Gastroesophageal sphincter (tissue), 4 donors: ENCODE data around the gene ITPKB. TPM values are rescaled to one million over a fixed set of nuclear protein-coding genes. Genes with fewer than 3 reads are reported as not detected.

ENCODE experiments used
- ATAC-seq: fragments of 150-250 bp; one replicate; pipeline ENCODE4 v1.9.1; 2016; ENCODE audit warnings: mild to moderate bottlenecking, moderate library complexity
- H3K27ac ChIP-seq, 4 donors: fragments of 200-600 bp; sonication (generic) in 3 of 4; 1 replicate in 3 of 4; 2 replicates in 1 of 4; pipeline ENCODE4 v1.5.1; 2016 to 2019
- H3K27me3 ChIP-seq: fragments of 200-600 bp; sonication (generic); one replicate; pipeline ENCODE4 v1.5.1; 2019
- H3K36me3 ChIP-seq, 2 donors: fragments of 200-600 bp; sonication (generic); one replicate each; pipeline ENCODE4 v1.5.1; 2019; ENCODE audit warnings: control low read depth in 1 of 2
- H3K4me1 ChIP-seq, 3 donors: fragments of 200-600 bp; sonication (generic); 1 replicate in 2 of 3; 2 replicates in 1 of 3; pipeline ENCODE4 v1.5.1; 2016 to 2019; ENCODE audit warnings: control low read depth in 2 of 3
- H3K4me3 ChIP-seq, 2 donors: fragments of 200-600 bp; sonication (generic); one replicate each; pipeline ENCODE4 v1.5.1; 2019; ENCODE audit warnings: mild to moderate bottlenecking in 1 of 2, moderate library complexity in 1 of 2
- H3K9me3 ChIP-seq, 3 donors: fragments of 200-600 bp; sonication (generic); one replicate each; pipeline ENCODE4 v1.5.1; 2017 to 2019; ENCODE audit warnings: control low read depth in 2 of 3
- EP300 ChIP-seq: sonication (generic); formaldehyde crosslinking; IDR thresholded peaks from one replicate; pipeline ENCODE4 v1.6.1; 2017; ENCODE audit warnings: antibody characterized with exemption, mild to moderate bottlenecking
- POLR2A ChIP-seq, 2 donors: fragments of 450-650 bp; IDR thresholded peaks; one replicate each; pipeline ENCODE4 v1.6.1; 2017; ENCODE audit warnings: antibody characterized with exemption in 2 of 2, mild to moderate bottlenecking in 2 of 2, moderate library complexity in 1 of 2
- POLR2AphosphoS5 ChIP-seq: sonication (generic); formaldehyde crosslinking; IDR thresholded peaks from one replicate; pipeline ENCODE4 v1.6.1; 2017; ENCODE audit warnings: antibody characterized with exemption
- WGBS, 2 donors: methylation state at CpG; one replicate each; pipeline ENCODE4 v1.1.5; 2018; ENCODE audit warnings: low coverage in 1 of 2; 5-methylcytosine and 5-hydroxymethylcytosine counted together
- total RNA-seq, 4 donors: library from RNA; depleted of rRNA; stranded (reverse); fragments of >200 nt; gene quantifications; one replicate each; pipeline ENCODE4 v1.1.0, GENCODE V29; 2016
- TF ChIP-seq, protein P1 (sequence below), 4 experiments: fragments of 200-600 bp in 2 of 4; fragments of 450-650 bp in 2 of 4; sonication (generic) in 1 of 4; IDR thresholded peaks; one replicate each; pipeline ENCODE4 v1.5.1; 2017 to 2019; ENCODE audit warnings: antibody characterized with exemption in 4 of 4, mild to moderate bottlenecking in 2 of 4, moderate library complexity in 2 of 4

ITPKB gene
- total RNA-seq, result 100 to 1,000 TPM in 1 of 4 donors, 10 to 100 TPM in 3; 75.0 to 184 (median 94.2) TPM

GRCh38 chr1:226738995-226739695, at the start of gene ITPKB:
Gene ITPKB, minus strand, starts transcription at chr1:226739282. Its CDS starts 1,824 bp downstream, at chr1:226737458.
- WGBS, 2 donors, result 0% methylated on average over 17 to 23 of the region's 23 CpGs
- peak; percentile 57 to 64 for TF ChIP-seq POLR2A (IDR thresholded peaks at IDR 0.05)
- peak; percentile 75 for TF ChIP-seq POLR2AphosphoS5
- TF ChIP-seq, protein P1, sequence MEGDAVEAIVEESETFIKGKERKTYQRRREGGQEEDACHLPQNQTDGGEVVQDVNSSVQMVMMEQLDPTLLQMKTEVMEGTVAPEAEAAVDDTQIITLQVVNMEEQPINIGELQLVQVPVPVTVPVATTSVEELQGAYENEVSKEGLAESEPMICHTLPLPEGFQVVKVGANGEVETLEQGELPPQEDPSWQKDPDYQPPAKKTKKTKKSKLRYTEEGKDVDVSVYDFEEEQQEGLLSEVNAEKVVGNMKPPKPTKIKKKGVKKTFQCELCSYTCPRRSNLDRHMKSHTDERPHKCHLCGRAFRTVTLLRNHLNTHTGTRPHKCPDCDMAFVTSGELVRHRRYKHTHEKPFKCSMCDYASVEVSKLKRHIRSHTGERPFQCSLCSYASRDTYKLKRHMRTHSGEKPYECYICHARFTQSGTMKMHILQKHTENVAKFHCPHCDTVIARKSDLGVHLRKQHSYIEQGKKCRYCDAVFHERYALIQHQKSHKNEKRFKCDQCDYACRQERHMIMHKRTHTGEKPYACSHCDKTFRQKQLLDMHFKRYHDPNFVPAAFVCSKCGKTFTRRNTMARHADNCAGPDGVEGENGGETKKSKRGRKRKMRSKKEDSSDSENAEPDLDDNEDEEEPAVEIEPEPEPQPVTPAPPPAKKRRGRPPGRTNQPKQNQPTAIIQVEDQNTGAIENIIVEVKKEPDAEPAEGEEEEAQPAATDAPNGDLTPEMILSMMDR (IDR thresholded peaks at IDR 0.05), result no peak
- TF ChIP-seq EP300, result no peak
- peak; percentile 55 for ATAC-seq

DNA sequence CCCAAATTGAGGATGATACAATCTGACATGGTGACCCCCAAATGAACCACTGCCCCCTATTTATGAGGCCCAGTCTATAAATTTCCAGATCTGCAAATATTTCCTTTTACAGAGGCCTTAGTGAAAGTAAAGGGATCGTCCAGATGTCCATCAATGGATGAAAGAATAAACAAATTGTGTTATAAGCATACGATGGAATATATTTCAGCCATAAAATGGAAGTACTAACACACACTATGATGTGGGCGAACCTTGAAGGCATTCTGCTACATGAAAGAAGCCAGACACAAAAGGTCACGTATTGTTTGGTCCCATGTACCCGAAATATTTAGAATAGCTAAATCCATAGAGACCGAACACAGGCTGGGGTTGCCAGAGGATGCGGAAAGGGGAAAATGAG, 48.6 kb upstream of the ITPKB start:
- Histone ChIP-seq H3K4me3 (no peak overlapping the region), H3K4me1 (peaks cover 4 to 44% (median 9%) of the 10 kb centered on the region in 3 donors), H3K27ac (peak overlapping the region in 3 of 4 donors; percentile 63 to 82 (median 76)), H3K27me3 (no peaks in the 10 kb centered on the region), H3K36me3 (no peaks in the 10 kb centered on the region), H3K9me3 (no peaks in the 10 kb centered on the region)
- ATAC-seq, result no peak
- TF ChIP-seq POLR2AphosphoS5, result no peak
- TF ChIP-seq POLR2A (IDR thresholded peaks at IDR 0.05), result no peak
- TF ChIP-seq, protein P1 (IDR thresholded peaks at IDR 0.05), result no peak
- no peak for TF ChIP-seq EP300
- 26 to 37% methylated on average over 6 to 7 of the region's 7 CpGs for WGBS, 2 donors

More at GRCh38 chr1:226738995-226739695, at the start of gene ITPKB:
- H3K27ac ChIP-seq, result peak within 1 kb of the TSS; percentile 90 to 100 (median 94)
- no peaks in the 10 kb centered on the region for H3K27me3 ChIP-seq
- H3K36me3 ChIP-seq, result peaks cover 0 to 13% of the 10 kb centered on the region in 2 donors
- H3K4me1 ChIP-seq, result peaks cover 3 to 49% (median 22%) of the 10 kb centered on the region in 3 donors
- H3K4me3 ChIP-seq, result peak within 1 kb of the TSS; percentile 67 to 91
- no peaks in the 10 kb centered on the region for H3K9me3 ChIP-seq

DNA sequence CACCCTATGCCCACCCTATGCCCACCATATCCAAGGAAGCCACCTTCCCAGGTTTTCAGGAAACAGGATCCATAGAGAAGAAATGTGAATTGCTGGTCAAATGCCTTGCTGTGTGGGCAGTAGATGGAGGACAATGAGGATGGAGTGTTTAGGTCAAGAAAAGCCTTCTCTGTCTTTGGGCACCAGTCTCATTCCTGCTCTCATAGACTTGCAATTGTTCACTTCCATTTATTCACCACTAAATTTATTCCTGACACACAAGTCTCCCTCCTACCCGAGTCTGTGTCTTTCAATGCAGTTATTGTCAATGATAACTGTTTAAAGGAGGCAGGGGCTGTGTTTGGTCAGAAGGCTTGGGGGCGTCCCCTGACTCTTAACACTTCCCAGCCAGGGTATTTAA, 48.0 kb upstream of the ITPKB start:
- 64 to 100% methylated on average over 1 to 2 of the region's 2 CpGs for WGBS, 2 donors
- Histone ChIP-seq H3K27ac (peak overlapping the region in 3 of 4 donors; percentile 63 to 82 (median 76)), H3K27me3 (no peaks in the 10 kb centered on the region), H3K9me3 (no peaks in the 10 kb centered on the region), H3K4me3 (no peak overlapping the region), H3K36me3 (no peaks in the 10 kb centered on the region), H3K4me1 (peaks cover 4 to 44% (median 9%) of the 10 kb centered on the region in 3 donors)
- TF ChIP-seq POLR2A (IDR thresholded peaks at IDR 0.05), result no peak
- TF ChIP-seq, protein P1 (IDR thresholded peaks at IDR 0.05), result no peak
- no peak for TF ChIP-seq EP300
- TF ChIP-seq POLR2AphosphoS5, result no peak
- no peak for ATAC-seq

DNA sequence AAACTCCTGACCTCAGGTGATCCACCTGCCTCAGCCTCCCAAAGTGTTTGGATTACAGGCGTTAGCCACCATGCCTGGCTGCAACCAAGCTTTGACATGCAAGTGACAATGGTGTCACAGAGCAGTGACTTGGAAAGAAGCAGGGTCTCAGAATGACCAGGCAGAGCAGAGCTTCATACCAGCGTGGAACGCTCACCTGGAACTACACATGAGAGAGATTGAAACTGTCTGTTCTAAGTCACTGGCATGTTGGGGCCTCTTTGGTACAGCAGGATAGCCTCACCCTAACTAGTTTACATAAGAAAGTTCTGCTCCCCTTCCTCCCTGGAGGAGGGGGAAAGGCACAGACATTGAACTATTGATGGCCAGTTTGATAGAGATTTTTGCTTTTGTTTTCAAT, 47.5 kb upstream of the ITPKB start:
- Histone ChIP-seq H3K4me1 (peaks cover 4 to 44% (median 9%) of the 10 kb centered on the region in 3 donors), H3K9me3 (no peaks in the 10 kb centered on the region), H3K27ac (peak overlapping the region in 3 of 4 donors; percentile 63 to 82 (median 76)), H3K36me3 (no peaks in the 10 kb centered on the region), H3K4me3 (no peak overlapping the region), H3K27me3 (no peaks in the 10 kb centered on the region)
- WGBS, 2 donors, result 83% methylated on average over 2 of the region's 3 CpGs; no CpG with 5 or more reads in 1 of the 2 donors
- no peak for ATAC-seq
- TF ChIP-seq POLR2A (IDR thresholded peaks at IDR 0.05), result no peak

DNA sequence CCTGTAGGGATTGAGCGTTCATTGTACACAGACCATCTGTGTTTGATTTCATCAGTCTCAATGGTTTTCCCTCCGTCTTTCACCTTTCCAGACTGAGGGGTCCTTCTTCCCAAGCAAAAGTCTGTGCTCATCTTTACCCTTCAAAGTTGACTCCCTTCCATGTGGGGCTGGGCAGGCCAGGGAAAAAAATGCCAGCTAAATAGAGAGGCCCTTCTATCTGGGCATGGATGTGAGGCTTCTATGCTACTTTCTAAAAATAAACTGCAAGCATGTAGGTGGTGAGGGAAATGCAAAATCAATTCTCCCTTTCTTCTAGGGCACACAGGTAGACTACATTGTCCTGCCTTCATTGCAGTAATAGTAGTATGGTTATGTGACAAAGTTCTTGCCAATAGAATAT, 46.7 kb upstream of the ITPKB start:
- no peak for ATAC-seq
- no peaks in the 10 kb centered on the region for H3K27me3 ChIP-seq
- peak overlapping the region in 3 of 4 donors; percentile 76 to 84 (median 82) for H3K27ac ChIP-seq
- H3K36me3 ChIP-seq, result no peaks in the 10 kb centered on the region
- H3K4me1 ChIP-seq, result peaks cover 4 to 44% (median 9%) of the 10 kb centered on the region in 3 donors
- H3K4me3 ChIP-seq, result no peak overlapping the region
- no peaks in the 10 kb centered on the region for H3K9me3 ChIP-seq
- 71 to 93% methylated on average over 2 of the region's 2 CpGs for WGBS, 2 donors
- TF ChIP-seq EP300 (no peak), POLR2A (IDR thresholded peaks at IDR 0.05) (no peak), POLR2AphosphoS5 (no peak)
- TF ChIP-seq, protein P1 (IDR thresholded peaks at IDR 0.05), result no peak
